ENCODE measurements around the gene MYL2. TPM values are rescaled to one million over a fixed set of nuclear protein-coding genes. Genes with fewer than 3 reads are reported as not detected.

Gene MYL2
- total RNA-seq, 6 donors from 2014 or later, result not detected

- 83 to 92% methylated on average over 2 to 3 of the region's 3 CpGs for WGBS, 2 donors
- TF ChIP-seq EP300 (IDR thresholded peaks at IDR 0.05), result no peak
- TF ChIP-seq POLR2A (IDR thresholded peaks at IDR 0.05), result no peak
- TF ChIP-seq CTCF (IDR thresholded peaks at IDR 0.05), result no peak
- TF ChIP-seq POLR2AphosphoS5 (IDR thresholded peaks at IDR 0.05), result no peak
- H3K27ac ChIP-seq, result no peak overlapping the region
- DNase-seq (no peak), ATAC-seq (ENCODE audit: low FRiP score in 2 of 2) (no peak)
- no peaks in the 10 kb centered on the region for H3K27me3 ChIP-seq
- H3K4me3 ChIP-seq, result no peak overlapping the region
- H3K36me3 ChIP-seq, result no peaks in the 10 kb centered on the region
- peaks cover 0 to 6% (median 0%) of the 10 kb centered on the region in 4 donors for H3K4me1 ChIP-seq
- no peaks in the 10 kb centered on the region for H3K9me3 ChIP-seq
Observed at GRCh38 chr12:110896559-110896958, 23.8 kb downstream of the MYL2 start.

- no peaks in the 10 kb centered on the region for H3K9me3 ChIP-seq
- H3K36me3 ChIP-seq, result no peaks in the 10 kb centered on the region
- peaks cover 0 to 6% (median 0%) of the 10 kb centered on the region in 4 donors for H3K4me1 ChIP-seq
- WGBS, 2 donors, result 81 to 87% methylated on average over 3 of the region's 3 CpGs
- no peaks in the 10 kb centered on the region for H3K27me3 ChIP-seq
- ATAC-seq (ENCODE audit: low FRiP score in 2 of 2) (no peak), DNase-seq (no peak)
- TF ChIP-seq EP300 (IDR thresholded peaks at IDR 0.05) (no peak), POLR2AphosphoS5 (IDR thresholded peaks at IDR 0.05) (no peak), CTCF (IDR thresholded peaks at IDR 0.05) (no peak), POLR2A (IDR thresholded peaks at IDR 0.05) (no peak)
- H3K4me3 ChIP-seq, result no peak overlapping the region
- no peak overlapping the region for H3K27ac ChIP-seq
Observed at GRCh38 chr12:110893956-110894355, 26.4 kb downstream of the MYL2 start.

GRCh38 chr12:110889361-110889760 lies 31.0 kb downstream of the MYL2 start:
- Histone ChIP-seq H3K27ac (no peak overlapping the region), H3K9me3 (no peaks in the 10 kb centered on the region), H3K36me3 (no peaks in the 10 kb centered on the region), H3K27me3 (no peaks in the 10 kb centered on the region), H3K4me1 (peaks cover 0 to 6% (median 0%) of the 10 kb centered on the region in 4 donors), H3K4me3 (no peak overlapping the region)
- no peak for TF ChIP-seq EP300 (IDR thresholded peaks at IDR 0.05)
- TF ChIP-seq POLR2AphosphoS5 (IDR thresholded peaks at IDR 0.05), result no peak
- TF ChIP-seq POLR2A (IDR thresholded peaks at IDR 0.05), result no peak
- TF ChIP-seq CTCF (IDR thresholded peaks at IDR 0.05), result no peak
- ATAC-seq (ENCODE audit: low FRiP score in 2 of 2) (no peak), DNase-seq (no peak)
- 83 to 87% methylated on average over 12 of the region's 12 CpGs for WGBS, 2 donors

- H3K36me3 ChIP-seq, result no peaks in the 10 kb centered on the region
- no peaks in the 10 kb centered on the region for H3K27me3 ChIP-seq
- H3K4me3 ChIP-seq, result peak overlapping the region in 2 of 4 donors; percentile 54 to 57
- H3K9me3 ChIP-seq, result no peaks in the 10 kb centered on the region
- DNase-seq (no peak), ATAC-seq (ENCODE audit: low FRiP score in 2 of 2) (no peak)
- 29 to 36% methylated on average over 5 of the region's 5 CpGs for WGBS, 2 donors
- no peak overlapping the region for H3K27ac ChIP-seq
- peaks cover 0 to 4% (median 0%) of the 10 kb centered on the region in 4 donors for H3K4me1 ChIP-seq
- TF ChIP-seq POLR2A (IDR thresholded peaks at IDR 0.05), result no peak
- no peak for TF ChIP-seq EP300 (IDR thresholded peaks at IDR 0.05)
- no peak for TF ChIP-seq POLR2AphosphoS5 (IDR thresholded peaks at IDR 0.05)
- no peak for TF ChIP-seq CTCF (IDR thresholded peaks at IDR 0.05)
Observed at GRCh38 chr12:110888256-110888991, 32.0 kb downstream of the MYL2 start.

Data from upper lobe of left lung (tissue), 6 donors.